GM11168 (cell line): Measurements from ENCODE around the gene TRMT10C.
"Not testable (repeated sequence)": the region's sequence is repeated elsewhere in the genome, so short reads cannot be mapped to it uniquely, and the experiment has no call there.

Experiments used
- in situ Hi-C: fragments of 300-500 bp; cut with MboI; formaldehyde crosslinking; loops from one replicate; pipeline ENCODE4 v1.12.0; 2022; ENCODE audit warnings: low sequenced_read_pairs; ENCODE audit not compliant: unreplicated experiment

Gene TRMT10C

DNA sequence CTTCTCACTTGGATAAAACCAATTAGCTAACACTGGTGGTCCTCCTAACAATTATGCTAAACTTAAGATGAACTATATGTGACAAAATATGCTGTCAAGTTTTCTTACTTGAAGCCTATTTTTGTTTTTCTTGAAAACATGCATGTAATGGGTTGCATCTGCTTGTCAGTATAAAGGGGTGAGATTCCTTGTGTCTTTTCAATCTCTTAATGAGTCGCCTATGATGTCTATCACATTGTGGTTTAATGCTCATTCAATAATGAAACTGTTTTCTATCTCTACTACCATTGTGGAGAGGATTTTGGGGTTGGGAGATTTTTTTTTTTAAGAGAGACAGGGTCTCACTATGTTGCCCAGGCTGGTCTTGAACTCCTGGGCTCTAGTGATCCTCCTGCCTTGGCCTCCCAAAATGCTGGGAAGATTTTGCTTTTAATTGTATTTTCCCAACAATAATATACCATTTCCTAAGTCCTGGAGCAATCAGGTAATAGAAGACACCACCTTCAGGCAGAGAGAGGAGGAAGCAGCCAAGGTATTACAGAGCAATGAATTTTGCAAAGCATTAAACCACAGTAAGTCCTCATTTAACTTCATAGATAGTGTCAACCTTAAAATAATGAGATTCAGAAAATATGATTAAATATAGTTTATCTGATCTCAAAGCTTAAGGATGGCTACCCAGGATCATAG is 17.4 kb upstream of the TRMT10C start:
- in situ Hi-C loops: no loop called here

DNA sequence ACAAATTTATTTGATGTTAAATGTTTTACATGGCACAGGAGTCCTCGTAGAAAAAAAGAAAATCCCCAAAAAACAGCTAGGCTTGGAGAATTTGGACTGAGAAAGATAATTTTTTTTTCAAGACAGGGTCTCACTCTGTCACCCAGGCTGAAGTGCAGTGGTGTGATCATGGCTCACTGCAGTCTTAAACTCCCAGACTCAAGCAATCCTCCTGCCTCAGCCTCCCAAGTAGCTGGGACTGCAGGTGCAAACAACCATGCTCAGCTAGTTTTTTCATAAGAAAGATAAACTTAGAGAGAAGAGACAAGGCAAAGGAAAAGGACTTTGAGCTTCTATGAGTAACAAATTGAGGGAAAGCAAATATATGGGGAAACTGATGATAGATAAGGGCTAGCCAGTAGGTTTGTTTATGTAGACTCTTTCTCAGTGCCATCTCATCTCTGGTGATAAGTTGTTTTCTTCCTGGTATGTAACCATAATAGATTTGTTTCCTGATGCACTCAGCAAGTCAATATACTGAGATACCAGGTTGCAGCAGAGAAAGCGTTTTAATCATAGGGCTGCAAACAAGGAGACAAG is 13.1 kb upstream of the TRMT10C start:
- in situ Hi-C loops: no loop called here

DNA sequence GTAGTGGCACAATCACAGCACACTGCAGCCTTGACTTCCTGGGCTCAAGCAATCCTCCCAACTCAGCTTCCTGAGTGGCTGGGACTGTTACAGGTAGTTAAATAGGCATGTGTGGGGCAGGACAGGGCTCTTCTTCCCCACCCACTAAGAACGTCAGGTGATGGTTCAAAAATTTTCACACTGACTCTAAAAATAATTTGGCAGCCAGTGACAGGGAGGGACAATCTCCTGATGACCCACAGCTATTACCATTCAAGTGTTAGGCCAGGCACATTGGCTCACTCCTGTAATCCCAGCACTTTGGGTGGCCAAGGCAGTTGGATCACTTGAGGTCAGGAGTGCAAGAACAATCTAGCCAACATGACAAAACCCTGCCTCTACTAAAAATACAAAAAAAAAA is 12.2 kb upstream of the TRMT10C start:
- in situ Hi-C loops: no loop called here

- in situ Hi-C loops: not testable (repeated sequence)
These were observed 10.1 kb upstream of the TRMT10C start for GRCh38 chr3:101551359-101552081.

GRCh38 chr3:101553381-101553780 is 8.3 kb upstream of the TRMT10C start:
- in situ Hi-C loops: not testable (repeated sequence)

DNA sequence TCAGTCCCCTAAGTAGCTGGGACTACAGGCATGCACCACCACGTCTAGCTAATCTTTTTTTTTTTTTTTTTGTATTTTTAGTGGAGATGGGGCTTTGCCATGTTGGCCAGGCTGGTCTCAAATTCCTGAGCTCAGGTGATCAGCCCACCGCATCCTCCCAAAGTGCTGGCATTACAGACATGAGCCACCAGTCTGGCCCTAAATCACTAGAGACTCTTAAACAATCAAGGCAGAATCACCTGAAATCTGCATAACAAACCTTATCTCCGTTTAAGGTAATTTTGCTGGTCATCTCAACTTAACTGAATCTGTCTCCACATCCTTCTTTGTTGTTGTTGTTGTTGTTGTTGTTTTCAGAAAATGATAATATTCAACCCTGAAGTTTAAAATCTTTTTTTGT is 5.6 kb upstream of the TRMT10C start:
- in situ Hi-C loops: no loop called here

- in situ Hi-C loops: loop anchor here (5.0 kb wide), 1 partner anchor 50 kb away; no protein-coding TSS in a partner anchor
These were observed 6.1 kb downstream of the TRMT10C start for GRCh38 chr3:101567528-101568317.

DNA sequence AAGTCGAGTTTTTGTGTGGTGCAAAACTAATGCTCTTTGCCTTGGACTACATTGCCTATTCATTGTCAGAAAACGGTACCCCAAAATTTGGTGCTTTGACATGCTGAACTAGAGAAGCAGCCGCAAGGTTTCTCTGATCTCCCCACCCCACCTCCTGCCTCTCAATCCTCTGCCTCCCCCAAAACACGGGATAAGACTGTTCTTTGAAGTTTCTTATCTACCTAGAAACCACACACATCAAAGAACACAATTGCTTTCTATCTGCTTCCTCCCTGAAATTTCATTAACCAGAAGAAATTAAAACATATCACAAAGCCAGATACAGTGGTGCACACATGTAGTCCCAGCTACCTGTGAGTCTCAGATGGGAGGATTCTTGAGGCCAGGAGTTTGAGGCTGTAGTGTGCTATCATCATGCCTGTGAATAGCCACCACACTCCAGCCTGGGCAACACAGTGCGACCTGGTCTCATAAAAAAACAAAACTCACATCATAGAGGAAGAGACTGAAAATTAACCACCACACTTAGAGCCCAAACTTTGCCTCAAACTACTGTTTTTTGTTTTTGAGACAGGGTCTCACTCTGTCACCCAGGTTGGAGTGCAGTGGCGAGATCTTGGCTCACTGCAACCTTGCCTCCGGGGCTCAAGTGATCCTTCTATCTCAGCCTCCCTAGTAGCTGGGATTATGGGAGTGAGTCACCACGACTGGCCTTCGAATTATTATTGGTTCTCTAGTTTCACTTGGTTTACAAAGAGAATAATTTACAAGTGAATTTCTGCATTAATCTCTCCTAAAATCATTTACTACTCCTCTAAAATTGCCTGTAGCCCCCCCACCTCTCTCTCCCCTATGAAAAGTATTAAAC is 9.6 kb downstream of the TRMT10C start:
- in situ Hi-C loops: no loop called here

- in situ Hi-C loops: no loop called here
These were observed 12.1 kb downstream of the TRMT10C start, which contains the start of gene PCNP for GRCh38 chr3:101573449-101574387. Gene PCNP (plus strand): TSS chr3:101574180. CDS start chr3:101574216, 36 bp downstream.

DNA sequence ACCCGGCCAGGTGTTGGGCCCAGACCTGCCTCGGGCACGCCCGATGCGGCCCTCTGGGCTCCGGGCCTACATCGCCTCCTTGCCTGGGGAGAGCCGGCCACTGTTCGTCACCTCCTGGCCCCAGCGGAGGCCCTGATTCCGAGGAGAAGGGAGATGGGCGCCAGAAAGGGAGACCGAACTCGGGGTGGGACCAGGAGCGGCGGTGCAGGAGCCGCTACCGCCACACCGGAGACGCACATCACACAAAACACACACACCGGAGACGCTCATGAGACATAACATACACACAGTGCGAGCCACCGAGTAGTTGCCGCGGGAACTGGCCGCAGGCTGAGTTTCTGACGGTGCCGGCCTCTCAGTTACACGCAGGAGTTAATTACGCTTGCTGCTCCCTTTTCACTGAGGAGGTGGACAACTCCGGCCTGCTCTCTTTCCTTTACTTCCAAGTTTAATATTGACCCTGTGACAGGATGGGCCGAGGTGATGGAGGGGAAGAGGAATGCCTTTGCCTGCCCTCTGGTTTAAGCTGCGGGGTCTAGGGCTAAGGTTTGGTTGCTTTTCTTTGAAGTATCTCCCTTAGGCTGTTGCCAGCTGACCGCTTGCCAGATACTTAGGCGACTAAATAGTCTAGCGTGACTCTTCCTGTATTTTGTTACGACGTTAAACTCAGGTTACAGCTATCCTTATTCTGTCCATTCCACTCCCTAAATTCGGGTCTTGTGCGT is 12.9 kb downstream of the TRMT10C start:
- in situ Hi-C loops: no loop called here

GRCh38 chr3:101577286-101577685 is 15.6 kb downstream of the TRMT10C start:
- in situ Hi-C loops: no loop called here

DNA sequence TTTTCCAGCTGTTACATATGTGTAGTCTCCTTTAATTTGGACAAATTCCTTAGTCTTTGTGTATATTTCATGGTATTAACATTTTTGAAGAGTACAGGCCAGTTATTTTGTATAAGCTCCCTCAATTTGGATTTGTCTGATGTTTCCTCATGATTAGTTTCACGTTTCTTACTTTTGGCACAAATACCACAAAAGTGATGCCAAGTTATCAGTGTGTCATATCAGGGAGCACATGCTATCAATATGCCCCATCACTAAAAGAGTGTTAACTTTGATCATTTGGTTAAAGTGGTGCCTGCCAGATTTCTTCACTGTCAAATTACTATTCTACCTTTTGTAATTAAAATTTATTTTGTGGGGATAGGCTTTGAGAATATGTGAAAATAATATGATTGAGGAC is 26.9 kb downstream of the TRMT10C start:
- in situ Hi-C loops: no loop called here

GRCh38 chr3:101591071-101591470 is 29.4 kb downstream of the TRMT10C start:
- in situ Hi-C loops: no loop called here

- in situ Hi-C loops: no loop called here
These were observed 41.1 kb downstream of the TRMT10C start for GRCh38 chr3:101602731-101603130.

GRCh38 chr3:101603184-101603583 is 41.5 kb downstream of the TRMT10C start:
- in situ Hi-C loops: no loop called here

DNA sequence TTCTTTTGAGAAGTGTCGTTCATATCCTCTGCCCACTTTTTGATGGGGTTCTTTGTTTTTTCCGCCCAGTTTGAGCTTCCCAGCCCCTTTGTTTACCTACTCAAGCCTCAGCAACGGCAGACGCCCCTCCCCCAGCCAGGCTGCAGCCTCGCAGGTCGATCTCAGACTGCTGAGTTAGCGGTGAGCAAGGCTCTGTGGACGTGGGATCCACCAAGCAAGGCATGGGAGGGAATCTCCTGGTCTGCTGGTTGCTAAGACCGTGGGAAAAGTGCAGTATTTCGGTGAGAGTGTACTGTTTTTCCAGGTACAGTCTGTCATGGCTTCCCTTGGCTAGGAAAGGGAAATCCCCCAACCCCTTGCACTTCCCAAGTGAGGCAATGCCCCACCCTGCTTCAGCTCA is 43.7 kb downstream of the TRMT10C start:
- in situ Hi-C loops: not testable (repeated sequence)

DNA sequence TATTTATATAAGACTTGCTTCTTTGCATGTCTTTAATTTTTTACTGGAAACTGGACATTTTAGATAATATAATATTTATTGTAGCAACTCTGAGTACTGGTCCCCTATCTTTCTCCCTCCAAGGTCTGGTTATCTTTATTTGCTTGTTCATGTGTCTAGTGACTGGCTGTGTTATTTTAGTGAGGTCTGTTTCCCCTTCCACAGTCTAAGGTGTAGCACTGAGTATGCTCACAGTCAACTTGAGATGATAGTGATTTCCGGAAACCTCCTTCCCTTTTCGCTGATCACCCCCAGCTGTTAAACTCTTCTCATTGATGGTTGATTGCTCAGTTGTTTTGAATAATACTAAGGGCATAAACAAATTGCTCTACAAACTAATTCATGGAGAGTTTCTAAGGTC is 49.4 kb downstream of the TRMT10C start:
- in situ Hi-C loops: no loop called here

GRCh38 chr3:101613014-101613413 is 51.3 kb downstream of the TRMT10C start:
- in situ Hi-C loops: not testable (repeated sequence)
